ENCODE data around the gene ROBO1.

ROBO1 gene

GRCh38 chr3:78670094-78670493 is 1097.7 kb downstream of the ROBO1 start:
- DNase-seq (ENCODE audit: low read depth): no peak
- no peak overlapping the region for H3K4me3 ChIP-seq (ENCODE audit: low read depth, low read length)
- TF ChIP-seq, protein P1, sequence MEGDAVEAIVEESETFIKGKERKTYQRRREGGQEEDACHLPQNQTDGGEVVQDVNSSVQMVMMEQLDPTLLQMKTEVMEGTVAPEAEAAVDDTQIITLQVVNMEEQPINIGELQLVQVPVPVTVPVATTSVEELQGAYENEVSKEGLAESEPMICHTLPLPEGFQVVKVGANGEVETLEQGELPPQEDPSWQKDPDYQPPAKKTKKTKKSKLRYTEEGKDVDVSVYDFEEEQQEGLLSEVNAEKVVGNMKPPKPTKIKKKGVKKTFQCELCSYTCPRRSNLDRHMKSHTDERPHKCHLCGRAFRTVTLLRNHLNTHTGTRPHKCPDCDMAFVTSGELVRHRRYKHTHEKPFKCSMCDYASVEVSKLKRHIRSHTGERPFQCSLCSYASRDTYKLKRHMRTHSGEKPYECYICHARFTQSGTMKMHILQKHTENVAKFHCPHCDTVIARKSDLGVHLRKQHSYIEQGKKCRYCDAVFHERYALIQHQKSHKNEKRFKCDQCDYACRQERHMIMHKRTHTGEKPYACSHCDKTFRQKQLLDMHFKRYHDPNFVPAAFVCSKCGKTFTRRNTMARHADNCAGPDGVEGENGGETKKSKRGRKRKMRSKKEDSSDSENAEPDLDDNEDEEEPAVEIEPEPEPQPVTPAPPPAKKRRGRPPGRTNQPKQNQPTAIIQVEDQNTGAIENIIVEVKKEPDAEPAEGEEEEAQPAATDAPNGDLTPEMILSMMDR (conservative IDR thresholded peaks at IDR 0.05; ENCODE audit: low read depth, low read length): no peak

DNA sequence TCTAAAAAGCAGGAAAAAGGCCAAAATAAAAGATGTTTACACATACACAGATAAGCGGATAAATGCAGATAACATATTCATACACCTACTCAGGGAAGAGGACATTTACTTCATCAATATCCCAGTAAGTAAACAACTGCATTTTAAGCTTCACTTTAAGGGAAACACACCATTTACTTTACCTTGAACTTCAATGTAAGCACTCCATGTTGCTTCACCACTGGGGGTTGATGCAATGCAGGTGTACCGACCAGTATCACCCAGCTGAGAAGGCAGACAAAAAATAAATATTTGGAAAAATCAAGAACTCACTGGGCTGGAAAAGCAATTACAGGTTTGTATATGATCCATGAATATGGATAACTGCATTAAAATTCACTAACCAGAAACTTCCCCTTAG is 1099.5 kb downstream of the ROBO1 start:
- DNase-seq (ENCODE audit: low read depth): no peak
- no peak overlapping the region for H3K4me3 ChIP-seq (ENCODE audit: low read depth, low read length)
- TF ChIP-seq, protein P1 (conservative IDR thresholded peaks at IDR 0.05; ENCODE audit: low read depth, low read length): no peak

DNA sequence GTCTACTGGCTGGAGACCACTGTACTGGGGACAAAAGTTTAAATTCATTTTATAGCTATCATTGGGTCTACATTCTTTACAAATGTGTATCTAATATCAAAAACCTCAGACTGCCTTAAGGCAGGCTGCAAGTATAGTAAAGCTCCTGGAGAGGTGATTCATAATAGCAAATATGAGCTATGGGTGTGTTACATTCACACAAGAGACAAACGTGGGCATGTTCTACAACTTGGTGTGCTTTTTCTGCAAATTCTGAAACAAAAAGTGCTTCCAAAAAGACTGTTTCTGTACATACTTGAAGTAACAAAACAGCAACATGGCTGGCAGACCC is 1101.4 kb downstream of the ROBO1 start:
- no peak overlapping the region for H3K4me3 ChIP-seq (ENCODE audit: low read depth, low read length)
- TF ChIP-seq, protein P1 (conservative IDR thresholded peaks at IDR 0.05; ENCODE audit: low read depth, low read length): no peak
- peak; percentile 64 for DNase-seq (ENCODE audit: low read depth)

DNA sequence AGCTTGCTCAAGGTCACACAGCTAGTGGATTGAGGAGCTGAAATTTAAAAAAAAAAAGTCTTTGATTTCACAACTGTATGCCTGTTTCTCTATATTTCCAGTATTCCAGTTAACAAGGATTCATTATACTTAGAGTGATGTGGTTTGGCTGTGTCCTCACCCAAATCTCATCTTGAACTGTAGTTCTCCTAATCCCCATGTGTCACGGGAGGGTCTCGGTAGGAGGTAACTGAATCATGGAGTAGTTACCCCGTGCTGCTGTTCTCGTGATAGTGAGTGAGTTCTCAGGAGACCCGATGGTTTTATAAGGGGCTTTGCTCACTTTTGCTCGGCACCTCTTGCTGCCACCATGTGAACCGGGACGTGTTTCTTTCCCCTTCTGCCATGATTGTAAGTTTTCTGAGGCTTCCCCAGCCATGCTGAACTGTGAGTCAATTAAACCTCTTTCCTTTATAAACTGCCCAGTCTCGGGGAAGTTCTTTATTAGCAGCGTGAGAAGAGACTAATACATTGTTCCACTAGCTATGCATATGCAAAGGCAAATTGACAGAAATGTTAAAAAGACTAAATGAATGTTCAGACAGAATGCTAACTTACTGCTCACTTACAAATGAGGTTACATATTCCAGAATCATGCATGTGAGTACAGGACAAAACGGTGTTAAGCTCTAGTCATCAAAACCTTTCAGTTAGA is 1101.9 kb downstream of the ROBO1 start:
- H3K4me3 ChIP-seq (ENCODE audit: low read depth, low read length): no peak overlapping the region
- DNase-seq (ENCODE audit: low read depth): no peak
- TF ChIP-seq, protein P1 (conservative IDR thresholded peaks at IDR 0.05; ENCODE audit: low read depth, low read length): no peak

- no peak for DNase-seq (ENCODE audit: low read depth)
- TF ChIP-seq, protein P1 (conservative IDR thresholded peaks at IDR 0.05; ENCODE audit: low read depth, low read length): no peak
- no peak overlapping the region for H3K4me3 ChIP-seq (ENCODE audit: low read depth, low read length)
Observed at GRCh38 chr3:78665101-78665500, 1102.7 kb downstream of the ROBO1 start.

DNA sequence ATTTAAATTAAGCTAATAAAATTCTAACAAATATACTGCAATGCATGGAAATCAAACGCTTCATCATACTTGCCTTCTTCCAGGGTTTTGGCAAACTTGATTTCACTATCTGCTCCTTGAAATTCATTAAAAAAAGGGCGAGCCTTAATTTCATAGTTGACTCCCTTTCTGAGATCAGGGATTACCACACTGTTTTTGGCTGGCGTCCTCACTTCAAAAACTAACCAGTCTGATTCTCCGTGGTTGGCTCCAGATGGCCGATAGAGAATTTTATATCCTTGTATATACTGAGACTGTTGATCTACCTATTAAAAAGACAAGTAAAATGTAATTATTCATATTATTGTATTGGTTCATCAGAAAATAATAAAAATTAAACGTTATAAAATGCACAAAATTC is 1106.8 kb downstream of the ROBO1 start:
- TF ChIP-seq, protein P1 (conservative IDR thresholded peaks at IDR 0.05; ENCODE audit: low read depth, low read length): no peak
- H3K4me3 ChIP-seq (ENCODE audit: low read depth, low read length): no peak overlapping the region
- DNase-seq (ENCODE audit: low read depth): no peak

DNA sequence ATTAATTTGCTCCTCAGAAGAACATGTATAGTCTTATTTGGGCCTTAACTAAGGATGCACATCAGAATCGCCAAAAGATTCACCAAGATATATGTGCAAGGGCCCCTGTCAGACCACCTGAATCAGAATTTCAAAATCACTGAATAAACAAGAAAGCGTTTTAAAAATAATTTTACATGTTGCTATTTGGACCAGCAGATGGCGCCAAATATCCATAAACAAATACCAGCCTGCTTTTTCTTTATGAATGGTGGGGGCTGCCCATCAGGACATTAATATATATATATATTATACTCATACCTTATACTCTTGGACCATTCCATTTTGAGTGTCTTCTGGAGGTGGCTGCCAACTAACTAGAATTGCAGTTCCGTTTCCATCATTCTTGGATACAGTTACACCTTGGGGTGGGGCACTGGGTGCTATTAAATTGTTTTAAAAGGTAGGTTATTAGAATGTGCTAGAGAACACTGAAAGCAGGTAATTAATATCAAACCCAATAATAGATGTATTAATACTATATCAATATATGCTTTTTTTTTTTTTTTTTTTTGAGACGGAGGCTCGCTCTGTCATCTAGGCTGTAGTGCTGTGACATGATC is 1108.3 kb downstream of the ROBO1 start:
- TF ChIP-seq, protein P1 (conservative IDR thresholded peaks at IDR 0.05; ENCODE audit: low read depth, low read length): peak; percentile 64
- no peak overlapping the region for H3K4me3 ChIP-seq (ENCODE audit: low read depth, low read length)
- peak; percentile 74 for DNase-seq (ENCODE audit: low read depth)
